Gastroesophageal sphincter (tissue), 3 donors: ENCODE measurements around the gene CCDC91.

Experiments
- POLR2A ChIP-seq, 2 donors: fragments of 450-650 bp; IDR thresholded peaks; one replicate each; pipeline ENCODE4 v1.6.1; 2017; ENCODE audit warnings: antibody characterized with exemption in 2 of 2, mild to moderate bottlenecking in 2 of 2, moderate library complexity in 1 of 2
- POLR2AphosphoS5 ChIP-seq: sonication (generic); formaldehyde crosslinking; IDR thresholded peaks from one replicate; pipeline ENCODE4 v1.6.1; 2017; ENCODE audit warnings: antibody characterized with exemption
- TF ChIP-seq, protein P1 (sequence below), 4 experiments: fragments of 200-600 bp in 2 of 4; fragments of 450-650 bp in 2 of 4; sonication (generic) in 1 of 4; IDR thresholded peaks; one replicate each; pipeline ENCODE4 v1.5.1; 2017 to 2019; ENCODE audit warnings: antibody characterized with exemption in 4 of 4, mild to moderate bottlenecking in 2 of 4, moderate library complexity in 2 of 4

DNA sequence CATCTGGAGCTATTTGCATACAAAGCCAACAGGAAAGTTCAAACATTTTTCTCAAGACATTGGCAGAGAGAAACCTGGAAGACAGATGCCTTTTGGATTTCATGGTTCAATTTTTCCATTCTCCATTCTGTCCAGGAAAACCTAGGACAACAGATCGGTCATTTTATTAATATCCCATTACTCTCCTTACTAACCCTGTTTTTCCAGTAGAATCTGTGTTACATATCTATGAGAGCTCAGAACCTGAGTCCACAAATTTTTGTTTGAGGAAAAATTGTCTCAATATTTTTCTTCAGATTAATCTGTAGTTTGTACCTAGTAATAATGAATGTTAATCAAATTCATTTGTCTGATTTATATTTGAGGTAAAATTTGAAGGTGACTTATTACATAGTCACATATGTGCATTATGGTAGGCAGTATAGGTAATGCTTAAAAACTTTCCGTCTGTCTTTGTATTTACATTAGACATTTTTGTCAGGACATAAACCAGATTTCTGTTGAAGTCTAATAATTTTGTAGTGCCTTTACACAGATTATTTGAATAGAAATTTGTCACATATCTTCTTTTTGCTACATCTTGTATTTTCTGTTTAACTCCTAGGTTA lies 75.3 kb downstream of the CCDC91 start:
- TF ChIP-seq POLR2AphosphoS5 (no peak), POLR2A (IDR thresholded peaks at IDR 0.05) (no peak)
- TF ChIP-seq, protein P1, sequence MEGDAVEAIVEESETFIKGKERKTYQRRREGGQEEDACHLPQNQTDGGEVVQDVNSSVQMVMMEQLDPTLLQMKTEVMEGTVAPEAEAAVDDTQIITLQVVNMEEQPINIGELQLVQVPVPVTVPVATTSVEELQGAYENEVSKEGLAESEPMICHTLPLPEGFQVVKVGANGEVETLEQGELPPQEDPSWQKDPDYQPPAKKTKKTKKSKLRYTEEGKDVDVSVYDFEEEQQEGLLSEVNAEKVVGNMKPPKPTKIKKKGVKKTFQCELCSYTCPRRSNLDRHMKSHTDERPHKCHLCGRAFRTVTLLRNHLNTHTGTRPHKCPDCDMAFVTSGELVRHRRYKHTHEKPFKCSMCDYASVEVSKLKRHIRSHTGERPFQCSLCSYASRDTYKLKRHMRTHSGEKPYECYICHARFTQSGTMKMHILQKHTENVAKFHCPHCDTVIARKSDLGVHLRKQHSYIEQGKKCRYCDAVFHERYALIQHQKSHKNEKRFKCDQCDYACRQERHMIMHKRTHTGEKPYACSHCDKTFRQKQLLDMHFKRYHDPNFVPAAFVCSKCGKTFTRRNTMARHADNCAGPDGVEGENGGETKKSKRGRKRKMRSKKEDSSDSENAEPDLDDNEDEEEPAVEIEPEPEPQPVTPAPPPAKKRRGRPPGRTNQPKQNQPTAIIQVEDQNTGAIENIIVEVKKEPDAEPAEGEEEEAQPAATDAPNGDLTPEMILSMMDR (IDR thresholded peaks at IDR 0.05): no peak
